Spleen (tissue), 11 donors: ENCODE results near the gene EED. TPM values are rescaled to one million over a fixed set of nuclear protein-coding genes. Genes with fewer than 3 reads are reported as not detected.
A peak's percentile ranks its signal among the peaks of the same experiment; 100 is the strongest.

Experiments
- DNase-seq: peaks from one replicate; pipeline ENCODE4 v3.0.0-alpha.2; 2020
- H3K27ac ChIP-seq, 8 donors: fragments of 200-600 bp; sonication (generic) in 7 of 8; 1 replicate in 4 of 8; 2 replicates in 4 of 8; pipeline versions ENCODE4 v1.5.0 to v1.8.0; 2016 to 2021; ENCODE audit warnings: inconsistent platforms in 4 of 8, mild to moderate bottlenecking in 4 of 8, moderate library complexity in 1 of 8
- H3K27me3 ChIP-seq, 7 donors: fragments of 200-600 bp; sonication (generic) in 6 of 7; replicated peaks in 1 of 7; 1 replicate in 4 of 7; 2 replicates in 3 of 7; pipeline versions ENCODE4 v1.5.0 to v1.8.0; 2016 to 2021; ENCODE audit warnings: inconsistent platforms in 3 of 7, mild to moderate bottlenecking in 1 of 7
- H3K36me3 ChIP-seq, 6 donors: fragments of 200-600 bp; sonication (generic) in 5 of 6; 1 replicate in 4 of 6; 2 replicates in 2 of 6; pipeline versions ENCODE4 v1.5.0 to v1.8.0; 2016 to 2021; ENCODE audit warnings: inconsistent platforms in 2 of 6
- H3K4me1 ChIP-seq, 6 donors: fragments of 200-600 bp; sonication (generic) in 5 of 6; 1 replicate in 3 of 6; 2 replicates in 3 of 6; pipeline versions ENCODE4 v1.5.0 to v1.8.0; 2016 to 2021; ENCODE audit warnings: inconsistent platforms in 3 of 6
- H3K4me3 ChIP-seq, 8 donors: fragments of 200-600 bp; sonication (generic) in 7 of 8; 1 replicate in 4 of 8; 2 replicates in 4 of 8; pipeline versions ENCODE4 v1.5.0 to v1.8.0; 2016 to 2021; ENCODE audit warnings: inconsistent platforms in 4 of 8, mild to moderate bottlenecking in 4 of 8, moderate library complexity in 2 of 8
- H3K9me3 ChIP-seq, 8 donors: fragments of 200-600 bp; sonication (generic) in 7 of 8; 1 replicate in 4 of 8; 2 replicates in 4 of 8; pipeline versions ENCODE4 v1.5.0 to v1.8.0; 2016 to 2021; ENCODE audit warnings: inconsistent platforms in 4 of 8
- CTCF ChIP-seq, 11 experiments: fragments of 200-600 bp in 7 of 11; fragments of 450-650 bp in 4 of 11; sonication (generic) in 4 of 11; IDR thresholded peaks in 8 of 11; conservative IDR thresholded peaks in 3 of 11; 1 replicate in 7 of 11; 2 replicates in 4 of 11; pipeline versions ENCODE4 v1.4.0 to v1.8.0; 2016 to 2021; ENCODE audit warnings: antibody characterized with exemption in 11 of 11, inconsistent platforms in 4 of 11, mild to moderate bottlenecking in 1 of 11
- POLR2A ChIP-seq, 3 donors: fragments of 450-650 bp; IDR thresholded peaks; one replicate each; pipeline ENCODE4 v1.5.1; 2017; ENCODE audit warnings: antibody characterized with exemption in 3 of 3, mild to moderate bottlenecking in 1 of 3
- POLR2AphosphoS5 ChIP-seq, 3 donors: sonication (generic); formaldehyde crosslinking; IDR thresholded peaks; one replicate each; pipeline ENCODE4 v1.5.1; 2017; ENCODE audit warnings: antibody characterized with exemption in 3 of 3
- WGBS, 5 donors: extraction: QIAGEN DNeasy Blood & Tissue Kit in 3 of 5; methylation state at CpG; one replicate each; pipeline versions ENCODE4 v1.1.5 to v1.1.7; 2013 to 2018; 5-methylcytosine and 5-hydroxymethylcytosine counted together
- intact Hi-C: fragments of 100-400 bp; cut with DNase I; formaldehyde crosslinking; loops from one replicate; pipeline ENCODE4 v1.15.0; 2023; ENCODE audit warnings: low total_unique reads
- polyA plus RNA-seq, 3 donors: library from polyadenylated mRNA; stranded (reverse); fragments of 200-250 nt; gene quantifications; one replicate each; pipeline ENCODE4 v1.2.1, GENCODE V29; 2013
- total RNA-seq, 7 donors: library from RNA; depleted of rRNA in 3 of 7; stranded (reverse); fragments of >200 nt in 3 of 7; fragmentation: NEBNext Ultra II Directional in 4 of 7; extraction: Animal tissue kit (Norgen Biotek cat#: 25700) in 4 of 7; gene quantifications; one replicate each; pipeline versions ENCODE4 v1.1.0 to v1.2.1, GENCODE V29; 2016 to 2021
- donor health status: healthy with polysubstance abuse.
- donor health status: DM: no; HTN: no; CAD: no; lungs with moderate emphysema.
- donor health status: DM: no; HTN: no; CAD: no.
- donor health status: Bipolar disorder and iron deficiency.
- donor health status: healthy.
- donor health status: DM: no; HTN: no; CAD: no.
- donor health status: DM: yes; HTN: yes; CAD: no.

EED gene
- total and polyA plus RNA-seq, 10 donors = 24.3 to 48.1 (median 31.1) TPM

- Histone ChIP-seq H3K4me1 (peaks cover 0 to 14% (median 11%) of the 10 kb centered on the region in 6 donors), H3K27me3 (no peaks in the 10 kb centered on the region), H3K4me3 (no peak overlapping the region), H3K36me3 (no peaks in the 10 kb centered on the region), H3K9me3 (no peaks in the 10 kb centered on the region), H3K27ac (no peak overlapping the region)
- 87 to 91% (median 91%) methylated on average over 4 of the region's 4 CpGs for WGBS, 5 donors
- no peak for TF ChIP-seq POLR2AphosphoS5 (IDR thresholded peaks at IDR 0.05)
- TF ChIP-seq CTCF (IDR thresholded peaks at IDR 0.05 in 8 of 11, conservative IDR thresholded peaks at IDR 0.05 in 3 of 11) = no peak
- no peak for TF ChIP-seq POLR2A (IDR thresholded peaks at IDR 0.05)
- intact Hi-C loops = loop anchor here (10.0 kb wide), 1 partner anchor 55 kb away; no protein-coding TSS in a partner anchor
- no peak for DNase-seq
Measured at GRCh38 chr11:86240164-86240563, 4.4 kb upstream of the EED start.

- Histone ChIP-seq H3K27me3 (no peaks in the 10 kb centered on the region), H3K4me1 (peaks cover 5 to 29% (median 24%) of the 10 kb centered on the region in 6 donors), H3K36me3 (no peaks in the 10 kb centered on the region), H3K9me3 (no peaks in the 10 kb centered on the region), H3K4me3 (no peak overlapping the region), H3K27ac (no peak overlapping the region)
- no peak for DNase-seq
- TF ChIP-seq POLR2A (IDR thresholded peaks at IDR 0.05) (no peak), CTCF (IDR thresholded peaks at IDR 0.05 in 8 of 11, conservative IDR thresholded peaks at IDR 0.05 in 3 of 11) (no peak), POLR2AphosphoS5 (IDR thresholded peaks at IDR 0.05) (no peak)
- 73 to 83% (median 78%) methylated on average over 4 of the region's 4 CpGs for WGBS, 5 donors
- intact Hi-C loops = loop anchor here (10.0 kb wide), 1 partner anchor 53 kb away; no protein-coding TSS in a partner anchor
Measured at GRCh38 chr11:86241956-86242535, 2.5 kb upstream of the EED start.

- intact Hi-C loops = loop anchor here (10.0 kb wide), 1 partner anchor 51 kb away; no protein-coding TSS in a partner anchor
- H3K27ac ChIP-seq = peak overlapping the region in 5 of 8 donors; percentile 97 to 100 (median 98)
Measured at GRCh38 chr11:86243396-86243795, 1.2 kb upstream of the EED start.

More at GRCh38 chr11:86243396-86243795, 1.2 kb upstream of the EED start:
- Histone ChIP-seq H3K36me3 (no peaks in the 10 kb centered on the region), H3K27me3 (no peaks in the 10 kb centered on the region), H3K4me3 (peak overlapping the region in 1 of 8 donors; percentile 86), H3K9me3 (no peaks in the 10 kb centered on the region), H3K4me1 (peaks cover 14 to 43% (median 38%) of the 10 kb centered on the region in 6 donors)
- WGBS, 5 donors = 32 to 55% (median 40%) methylated on average over 2 of the region's 2 CpGs
- TF ChIP-seq POLR2A (IDR thresholded peaks at IDR 0.05) = no peak
- no peak for TF ChIP-seq CTCF (IDR thresholded peaks at IDR 0.05 in 8 of 11, conservative IDR thresholded peaks at IDR 0.05 in 3 of 11)
- TF ChIP-seq POLR2AphosphoS5 (IDR thresholded peaks at IDR 0.05) = no peak
- no peak for DNase-seq
